Endothelial cell of umbilical vein (primary cell): Measurements from ENCODE around the gene EEFSEC. TPM values are rescaled to one million over a fixed set of nuclear protein-coding genes. Genes with fewer than 3 reads are reported as not detected.

Experiments
- BruUV-seq: library from RNA; stranded (reverse); fragments of 400-500 nt; replicated peaks from 2 replicates; lab custom pipeline; 2021; lab: Mats Ljungman, UMichigan
- CTCF ChIA-PET: fragments of 300-600, 350-600 bp; sonication (Branson Sonifier 250); formaldehyde crosslinking; loops from one replicate; lab custom pipeline; 2021; ENCODE audit warnings: antibody characterized with exemption, inconsistent platforms; lab: Charles Lee
- POLR2A ChIA-PET: fragments of 300-600, 350-600 bp; sonication (Branson Sonifier 250); formaldehyde crosslinking; loops from one replicate; lab custom pipeline; 2021; ENCODE audit warnings: antibody characterized with exemption, inconsistent platforms; lab: Charles Lee
- DNase-seq: peaks from one replicate; pipeline ENCODE4 v3.0.0-alpha.2; 2011; ENCODE audit warnings: low read depth, low spot score
- FAIRE-seq: peaks from 2 replicates; lab custom pipeline; 2011; peaks lifted over from hg19 to GRCh38; lab: Jason Lieb, UNC
- H2AFZ ChIP-seq: 2 replicates; pipeline ENCODE4 v1.6.0; 2012; ENCODE audit warnings: low read depth, low read length, control low read depth, inconsistent platforms
- H3K27ac ChIP-seq: 2 replicates; pipeline ENCODE4 v1.5.1; 2011; ENCODE audit warnings: low read depth, mild to moderate bottlenecking, control low read depth, low read length, moderate library complexity; ENCODE audit not compliant: insufficient read depth
- H3K27me3 ChIP-seq, 2 experiments: 2 replicates each; pipeline versions ENCODE4 v1.6.0 to v1.6.1; 2011; ENCODE audit warnings: low read length in 2 of 2, mixed read lengths in 1 of 2; ENCODE audit not compliant: control insufficient read depth in 2 of 2, insufficient read depth in 2 of 2
- H3K36me3 ChIP-seq, 2 experiments: 2 replicates in 1 of 2; 3 replicates in 1 of 2; pipeline ENCODE4 v1.5.1; 2011; ENCODE audit warnings: low read length in 2 of 2, mild to moderate bottlenecking in 1 of 2, moderate library complexity in 1 of 2; ENCODE audit not compliant: control insufficient read depth in 2 of 2, insufficient read depth in 2 of 2; ENCODE audit errors: extremely low read depth in 1 of 2
- H3K4me1 ChIP-seq: 3 replicates; pipeline ENCODE4 v1.5.1; 2011; ENCODE audit warnings: mild to moderate bottlenecking, low read length; ENCODE audit not compliant: control insufficient read depth, insufficient read depth; ENCODE audit errors: extremely low read depth
- H3K4me2 ChIP-seq: 2 replicates; pipeline ENCODE4 v1.6.1; 2011; ENCODE audit warnings: low read length, control low read depth, mixed read lengths; ENCODE audit not compliant: insufficient read depth
- H3K4me3 ChIP-seq, 3 experiments: fragments of 200-600 bp in 1 of 3; sonication (generic), shearing (Covaris generic) in 1 of 3; replicated peaks in 1 of 3; 2 replicates each; pipeline ENCODE4 v1.5.1; 2011 to 2016; ENCODE audit warnings: control low read depth in 3 of 3, low read length in 3 of 3, mild to moderate bottlenecking in 2 of 3, inconsistent platforms in 1 of 3, low read depth in 1 of 3, moderate library complexity in 1 of 3; ENCODE audit not compliant: insufficient read depth in 1 of 3
- H3K79me2 ChIP-seq: 2 replicates; pipeline ENCODE4 v1.6.0; 2012; ENCODE audit warnings: low read length, inconsistent platforms; ENCODE audit not compliant: control insufficient read depth, insufficient read depth
- H3K9ac ChIP-seq: replicated peaks from 2 replicates; pipeline ENCODE3; 2011; ENCODE audit warnings: low read length, control low read depth; ENCODE audit not compliant: insufficient read depth; ENCODE audit errors: extremely low read depth
- H3K9me1 ChIP-seq: replicated peaks from 3 replicates; pipeline ENCODE4 v1.6.0; 2011; ENCODE audit warnings: mild to moderate bottlenecking, low read length; ENCODE audit not compliant: control insufficient read depth, insufficient read depth; ENCODE audit errors: extremely low read depth
- H3K9me3 ChIP-seq: replicated peaks from 2 replicates; pipeline ENCODE4 v1.5.1; 2012; ENCODE audit warnings: low read length, inconsistent platforms; ENCODE audit not compliant: control insufficient read depth, insufficient read depth
- H4K20me1 ChIP-seq: replicated peaks from 2 replicates; pipeline ENCODE3; 2011; ENCODE audit warnings: mild to moderate bottlenecking, low read length; ENCODE audit not compliant: control insufficient read depth, insufficient read depth; ENCODE audit errors: extremely low read depth
- EZH2 ChIP-seq: IDR thresholded peaks from 2 replicates; pipeline ENCODE4 v1.6.1; 2012; ENCODE audit warnings: borderline replicate concordance, low read depth, mild to moderate bottlenecking, moderate library complexity, low read length, inconsistent platforms; ENCODE audit not compliant: severe bottlenecking
- FOS ChIP-seq: IDR thresholded peaks from 2 replicates; pipeline ENCODE4 v1.6.1; 2011; ENCODE audit warnings: mild to moderate bottlenecking, low read length, moderate library complexity, borderline replicate concordance; ENCODE audit not compliant: insufficient read depth
- GATA2 ChIP-seq: IDR thresholded peaks from 2 replicates; pipeline ENCODE4 v1.7.0; 2011; ENCODE audit warnings: low read depth, mild to moderate bottlenecking, moderate library complexity, mixed read lengths, low read length; ENCODE audit not compliant: insufficient read length, insufficient read depth
- JUN ChIP-seq: IDR thresholded peaks from 2 replicates; pipeline ENCODE4 v1.6.1; 2011; ENCODE audit warnings: borderline replicate concordance, low read depth; ENCODE audit not compliant: insufficient read length, insufficient read depth
- MYC ChIP-seq: IDR thresholded peaks from one replicate; pipeline ENCODE4 v1.6.1; 2011; ENCODE audit warnings: mild to moderate bottlenecking, low read depth, low read length
- POLR2A ChIP-seq: IDR thresholded peaks from 2 replicates; pipeline ENCODE4 v1.6.1; 2012; ENCODE audit warnings: low read depth, mild to moderate bottlenecking, control low read depth, low read length
- POLR2AphosphoS5 ChIP-seq: IDR thresholded peaks from 2 replicates; pipeline ENCODE4 v1.6.1; 2012; ENCODE audit warnings: low read depth, mild to moderate bottlenecking, control low read depth, low read length, moderate library complexity; ENCODE audit not compliant: insufficient read depth
- dilution Hi-C: fragments of 300-500 bp; cut with MboI; formaldehyde crosslinking; loops from one replicate; pipeline ENCODE4 v1.15.0; 2019; ENCODE audit warnings: low sequenced_read_pairs; ENCODE audit not compliant: extremely low pct_ligation_motif_present
- intact Hi-C: fragments of 100-400 bp; cut with micrococcal nuclease; formaldehyde crosslinking; loops from one replicate; pipeline ENCODE4 v1.10.0; 2022
- polyA plus RNA-seq, 4 experiments: library from polyadenylated mRNA; depleted of rRNA in 3 of 4; stranded (reverse) in 3 of 4; unstranded in 1 of 4; fragments of >200 nt; gene quantifications; 2 replicates each; pipeline versions ENCODE4 v1.2.1 to v1.2.3, GENCODE V29; 2011 to 2012; ENCODE audit warnings: missing spikeins in 1 of 4
- total RNA-seq: library from RNA; stranded (reverse); gene quantifications from 2 replicates; pipeline ENCODE4 v1.2.3, GENCODE V29; 2021
- TF ChIP-seq, protein P1 (sequence below), 2 donors: IDR thresholded peaks; 1 replicate in 1 of 2; 2 replicates in 1 of 2; pipeline ENCODE4 v1.5.1; 2011; ENCODE audit warnings: low read length in 2 of 2, mild to moderate bottlenecking in 2 of 2, moderate library complexity in 2 of 2, control low read depth in 1 of 2, inconsistent platforms in 1 of 2, low read depth in 1 of 2; ENCODE audit not compliant: insufficient read depth in 1 of 2; ENCODE audit errors: extremely low read depth in 1 of 2
- TF ChIP-seq, protein P2 (sequence below): IDR thresholded peaks from 2 replicates; pipeline ENCODE4 v1.6.1; 2011; ENCODE audit not compliant: insufficient read depth, insufficient read length

Gene EEFSEC
- total and polyA plus RNA-seq, 2 donors (not counting 3 experiments of a cell fraction or from before 2014, with no cell fraction given): 13.1 to 14.5 TPM

DNA sequence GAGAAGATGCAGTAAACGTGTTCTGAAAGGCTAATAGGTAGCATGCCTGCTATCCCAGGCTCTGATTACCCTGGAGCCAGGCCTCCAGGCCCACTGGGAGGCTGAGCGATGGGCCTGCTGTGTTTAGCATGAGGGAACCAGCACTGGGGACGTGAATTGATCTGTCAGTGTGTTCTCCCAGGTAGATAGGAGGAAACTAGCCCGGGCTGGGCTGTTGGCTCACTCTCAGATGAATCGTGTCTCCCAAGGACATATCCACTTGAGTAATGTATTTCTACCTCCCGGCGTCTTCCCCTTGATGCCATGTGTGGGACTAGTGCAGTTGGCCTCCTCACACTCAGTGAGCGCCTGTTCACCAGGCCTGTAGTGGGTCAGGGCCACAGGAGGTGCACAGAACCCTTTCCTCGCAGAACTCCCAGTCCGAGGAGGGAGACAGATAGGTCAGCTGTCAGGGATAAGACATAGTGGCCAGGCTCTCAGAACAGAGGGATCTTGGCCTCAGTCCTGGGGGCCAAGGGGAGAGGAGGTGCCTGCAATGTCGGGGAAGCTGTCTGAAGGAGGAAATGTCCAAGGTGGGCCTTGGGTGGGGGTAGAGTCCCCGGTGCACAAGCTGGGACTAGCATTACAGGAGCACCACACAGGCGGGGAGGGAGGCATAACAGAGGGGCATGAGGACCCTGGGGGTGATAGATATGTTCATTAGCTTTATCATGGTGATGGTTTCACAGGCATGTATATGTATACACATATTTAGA, 201.7 kb downstream of the EEFSEC start:
- H3K27ac ChIP-seq: no peak overlapping the region
- no peak overlapping the region for H2AFZ ChIP-seq
- H3K9ac ChIP-seq: no peak overlapping the region
- intact Hi-C loops (no loop called here), dilution Hi-C loops (no loop called here)
- H3K9me1 ChIP-seq: no peaks in the 10 kb centered on the region
- DNase-seq (no peak), FAIRE-seq (no peak)
- H3K4me2 ChIP-seq: no peak overlapping the region
- POLR2A ChIA-PET: interaction anchor here (0.6 kb wide), 1 partner anchor 199 kb away, joined by 4 read pairs; no protein-coding TSS in a partner anchor
- TF ChIP-seq FOS: no peak
- TF ChIP-seq, protein P1, sequence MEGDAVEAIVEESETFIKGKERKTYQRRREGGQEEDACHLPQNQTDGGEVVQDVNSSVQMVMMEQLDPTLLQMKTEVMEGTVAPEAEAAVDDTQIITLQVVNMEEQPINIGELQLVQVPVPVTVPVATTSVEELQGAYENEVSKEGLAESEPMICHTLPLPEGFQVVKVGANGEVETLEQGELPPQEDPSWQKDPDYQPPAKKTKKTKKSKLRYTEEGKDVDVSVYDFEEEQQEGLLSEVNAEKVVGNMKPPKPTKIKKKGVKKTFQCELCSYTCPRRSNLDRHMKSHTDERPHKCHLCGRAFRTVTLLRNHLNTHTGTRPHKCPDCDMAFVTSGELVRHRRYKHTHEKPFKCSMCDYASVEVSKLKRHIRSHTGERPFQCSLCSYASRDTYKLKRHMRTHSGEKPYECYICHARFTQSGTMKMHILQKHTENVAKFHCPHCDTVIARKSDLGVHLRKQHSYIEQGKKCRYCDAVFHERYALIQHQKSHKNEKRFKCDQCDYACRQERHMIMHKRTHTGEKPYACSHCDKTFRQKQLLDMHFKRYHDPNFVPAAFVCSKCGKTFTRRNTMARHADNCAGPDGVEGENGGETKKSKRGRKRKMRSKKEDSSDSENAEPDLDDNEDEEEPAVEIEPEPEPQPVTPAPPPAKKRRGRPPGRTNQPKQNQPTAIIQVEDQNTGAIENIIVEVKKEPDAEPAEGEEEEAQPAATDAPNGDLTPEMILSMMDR (IDR thresholded peaks at IDR 0.05; ENCODE audit: extremely low read depth in 1 of 2, insufficient read depth in 1 of 2, low read depth in 1 of 2, low read length in 2 of 2): no peak
- no peak for TF ChIP-seq POLR2A
- no peak for TF ChIP-seq JUN
- TF ChIP-seq EZH2: no peak
- TF ChIP-seq POLR2AphosphoS5: no peak
- TF ChIP-seq, protein P2, sequence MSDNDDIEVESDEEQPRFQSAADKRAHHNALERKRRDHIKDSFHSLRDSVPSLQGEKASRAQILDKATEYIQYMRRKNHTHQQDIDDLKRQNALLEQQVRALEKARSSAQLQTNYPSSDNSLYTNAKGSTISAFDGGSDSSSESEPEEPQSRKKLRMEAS: no peak
- TF ChIP-seq MYC: no peak
- no peak for TF ChIP-seq GATA2
- H3K79me2 ChIP-seq: no peaks in the 10 kb centered on the region
- H3K9me3 ChIP-seq: no peaks in the 10 kb centered on the region
- no TSS peak for BruUV-seq
- no peaks in the 10 kb centered on the region for H3K36me3 ChIP-seq
- H3K4me3 ChIP-seq: no peak overlapping the region
- CTCF ChIA-PET: interaction anchor here (0.9 to 1.5 kb wide), 2 partner anchors 11 to 129 kb away, joined by 3 to 6 read pairs; no protein-coding TSS in a partner anchor
- no peaks in the 10 kb centered on the region for H4K20me1 ChIP-seq
- no peaks in the 10 kb centered on the region for H3K27me3 ChIP-seq
- peaks cover 19% of the 10 kb centered on the region for H3K4me1 ChIP-seq
